GM10266 (cell line): ENCODE results near the gene SLC25A36.

Source experiments
- DNase-seq: peaks from one replicate; pipeline ENCODE4 v3.0.0; 2012; ENCODE audit errors: extremely low spot score
- CTCF ChIP-seq: IDR thresholded peaks from 2 replicates; pipeline ENCODE4 v1.5.1; 2012; ENCODE audit warnings: mild to moderate bottlenecking, low read depth; ENCODE audit not compliant: control insufficient read depth, insufficient read depth; ENCODE audit errors: missing control alignments

SLC25A36 gene

GRCh38 chr3:140904521-140904920, 37.1 kb upstream of the SLC25A36 start:
- no peak for DNase-seq
- TF ChIP-seq CTCF, result no peak

GRCh38 chr3:140905559-140905958, 36.1 kb upstream of the SLC25A36 start:
- no peak for DNase-seq

DNA sequence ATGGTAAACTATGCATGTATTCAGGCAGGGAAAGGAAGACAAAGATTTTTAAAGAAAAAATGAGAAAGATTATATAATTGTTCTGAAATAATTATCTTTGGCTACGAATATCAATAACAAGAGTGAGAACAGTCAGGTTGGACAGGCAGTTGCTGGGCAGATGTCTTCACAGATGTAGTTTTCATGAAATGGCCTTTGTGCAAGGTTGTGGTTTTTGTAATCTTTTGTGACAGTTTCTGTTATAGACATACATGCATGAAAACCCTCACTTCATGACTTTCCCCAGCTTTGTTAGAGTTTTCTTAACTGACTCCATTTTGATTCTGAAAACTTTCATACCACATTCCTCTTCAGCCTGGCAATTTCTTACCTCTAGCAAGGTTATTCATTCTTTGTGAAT, 34.9 kb upstream of the SLC25A36 start:
- no peak for TF ChIP-seq CTCF
- DNase-seq, result no peak

More at GRCh38 chr3:140905559-140905958, 36.1 kb upstream of the SLC25A36 start:
- TF ChIP-seq CTCF, result no peak

- TF ChIP-seq CTCF, result no peak
- no peak for DNase-seq
Measured at GRCh38 chr3:140910860-140911259, 30.8 kb upstream of the SLC25A36 start.

GRCh38 chr3:140911822-140912221, 29.8 kb upstream of the SLC25A36 start:
- DNase-seq, result no peak
- no peak for TF ChIP-seq CTCF

DNA sequence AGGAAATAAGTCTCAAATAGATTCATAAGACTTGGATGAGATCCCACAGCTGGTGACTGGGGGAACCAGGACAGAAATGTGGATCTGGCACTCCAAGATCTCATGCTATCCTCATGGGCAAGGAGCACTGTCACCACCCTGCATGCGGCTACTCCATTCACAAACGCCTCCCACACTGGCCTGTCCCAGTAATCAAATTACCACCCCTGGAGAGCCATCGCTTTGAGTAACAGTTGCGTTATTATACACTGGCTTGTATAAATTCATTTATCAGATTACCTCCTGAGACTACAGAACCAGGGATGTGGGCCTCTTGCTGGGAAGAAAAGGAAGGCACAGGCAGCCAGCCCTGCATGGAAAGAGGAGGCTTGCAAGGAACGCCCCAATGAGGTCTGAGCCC, 27.9 kb upstream of the SLC25A36 start:
- no peak for DNase-seq

More for the DNA sequence above, 27.9 kb upstream of the SLC25A36 start:
- TF ChIP-seq CTCF, result no peak
